Stimulated activated CD4-positive, alpha-beta T cell treated with anti-CD3 and anti-CD28 coated beads, Interleukin-4, amount 100 ng/mL, for 1 hour (primary cell): ENCODE measurements around the gene RTEL1.
"Not testable (repeated sequence)": the region's sequence is repeated elsewhere in the genome, so short reads cannot be mapped to it uniquely, and the experiment has no call there.

Source experiments
- DNase-seq: peaks from one replicate; pipeline ENCODE4 v3.0.0-alpha.2; 2020

RTEL1 gene, protein sequence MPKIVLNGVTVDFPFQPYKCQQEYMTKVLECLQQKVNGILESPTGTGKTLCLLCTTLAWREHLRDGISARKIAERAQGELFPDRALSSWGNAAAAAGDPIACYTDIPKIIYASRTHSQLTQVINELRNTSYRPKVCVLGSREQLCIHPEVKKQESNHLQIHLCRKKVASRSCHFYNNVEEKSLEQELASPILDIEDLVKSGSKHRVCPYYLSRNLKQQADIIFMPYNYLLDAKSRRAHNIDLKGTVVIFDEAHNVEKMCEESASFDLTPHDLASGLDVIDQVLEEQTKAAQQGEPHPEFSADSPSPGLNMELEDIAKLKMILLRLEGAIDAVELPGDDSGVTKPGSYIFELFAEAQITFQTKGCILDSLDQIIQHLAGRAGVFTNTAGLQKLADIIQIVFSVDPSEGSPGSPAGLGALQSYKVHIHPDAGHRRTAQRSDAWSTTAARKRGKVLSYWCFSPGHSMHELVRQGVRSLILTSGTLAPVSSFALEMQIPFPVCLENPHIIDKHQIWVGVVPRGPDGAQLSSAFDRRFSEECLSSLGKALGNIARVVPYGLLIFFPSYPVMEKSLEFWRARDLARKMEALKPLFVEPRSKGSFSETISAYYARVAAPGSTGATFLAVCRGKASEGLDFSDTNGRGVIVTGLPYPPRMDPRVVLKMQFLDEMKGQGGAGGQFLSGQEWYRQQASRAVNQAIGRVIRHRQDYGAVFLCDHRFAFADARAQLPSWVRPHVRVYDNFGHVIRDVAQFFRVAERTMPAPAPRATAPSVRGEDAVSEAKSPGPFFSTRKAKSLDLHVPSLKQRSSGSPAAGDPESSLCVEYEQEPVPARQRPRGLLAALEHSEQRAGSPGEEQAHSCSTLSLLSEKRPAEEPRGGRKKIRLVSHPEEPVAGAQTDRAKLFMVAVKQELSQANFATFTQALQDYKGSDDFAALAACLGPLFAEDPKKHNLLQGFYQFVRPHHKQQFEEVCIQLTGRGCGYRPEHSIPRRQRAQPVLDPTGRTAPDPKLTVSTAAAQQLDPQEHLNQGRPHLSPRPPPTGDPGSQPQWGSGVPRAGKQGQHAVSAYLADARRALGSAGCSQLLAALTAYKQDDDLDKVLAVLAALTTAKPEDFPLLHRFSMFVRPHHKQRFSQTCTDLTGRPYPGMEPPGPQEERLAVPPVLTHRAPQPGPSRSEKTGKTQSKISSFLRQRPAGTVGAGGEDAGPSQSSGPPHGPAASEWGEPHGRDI (N-terminal part only)

DNA sequence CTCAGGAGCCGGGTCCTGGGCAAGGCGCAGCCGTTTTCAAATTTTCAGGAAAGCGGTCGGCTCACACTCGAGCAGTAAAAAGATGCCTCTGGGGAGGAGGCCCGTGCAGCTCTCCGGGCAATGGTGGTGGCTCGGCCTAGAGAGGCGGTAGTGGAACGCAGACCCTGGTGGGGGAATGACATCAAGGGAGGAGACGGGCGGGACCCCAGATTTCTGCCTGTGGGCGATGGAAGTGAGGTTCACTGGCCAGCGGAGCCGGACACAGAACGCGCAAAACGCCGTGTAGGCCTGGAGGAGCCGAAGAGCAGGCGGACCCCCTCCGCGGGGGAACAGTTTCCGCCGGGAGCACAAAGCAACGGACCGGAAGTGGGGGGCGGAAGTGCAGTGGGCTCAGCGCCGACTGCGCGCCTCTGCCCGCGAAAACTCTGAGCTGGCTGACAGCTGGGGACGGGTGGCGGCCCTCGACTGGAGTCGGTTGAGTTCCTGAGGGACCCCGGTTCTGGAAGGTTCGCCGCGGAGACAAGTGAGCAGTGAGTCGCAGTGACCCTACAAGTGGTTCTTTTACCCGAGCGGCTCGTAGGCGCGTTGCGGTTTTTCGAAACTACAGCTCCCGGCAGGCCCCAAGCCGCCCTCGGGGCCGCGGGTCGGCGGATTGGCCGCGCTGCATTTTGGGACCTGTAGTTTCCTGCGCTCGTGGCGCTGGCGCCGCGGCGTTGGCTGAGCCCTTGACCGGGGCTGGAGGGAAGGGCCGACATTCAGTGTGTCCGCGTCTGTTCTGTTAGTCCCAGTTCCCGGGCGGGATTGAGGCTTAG lies at the start of gene RTEL1:
RTEL1 (plus strand) TSS at position 376 of the 812 bp plus-strand sequence. CDS start 1,091 bp downstream, outside the sequence.
- peak; percentile 87 for DNase-seq

GRCh38 chr20:63610581-63611435 lies 47.3 kb upstream of the RTEL1 start:
- DNase-seq, result no peak

DNA sequence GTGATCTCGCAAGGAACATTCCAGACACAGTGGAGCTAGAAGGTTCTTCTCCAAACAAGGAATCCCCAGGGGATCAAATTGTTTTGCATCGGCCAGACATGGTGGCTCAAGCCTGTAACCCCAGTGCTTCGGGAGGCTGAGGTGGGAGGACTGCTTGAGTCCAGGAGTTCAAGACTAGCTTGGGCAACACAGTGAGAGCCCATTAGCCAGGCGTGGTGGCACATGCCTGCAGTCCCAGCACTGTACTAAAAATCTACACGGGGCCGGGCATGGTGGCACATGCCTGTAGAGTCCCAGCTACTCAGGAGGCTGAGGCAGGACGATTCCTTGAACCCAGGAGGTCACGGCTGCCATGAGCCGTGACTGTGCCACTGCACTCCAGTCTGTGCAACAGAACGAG lies 46.5 kb upstream of the RTEL1 start:
- no peak for DNase-seq

DNA sequence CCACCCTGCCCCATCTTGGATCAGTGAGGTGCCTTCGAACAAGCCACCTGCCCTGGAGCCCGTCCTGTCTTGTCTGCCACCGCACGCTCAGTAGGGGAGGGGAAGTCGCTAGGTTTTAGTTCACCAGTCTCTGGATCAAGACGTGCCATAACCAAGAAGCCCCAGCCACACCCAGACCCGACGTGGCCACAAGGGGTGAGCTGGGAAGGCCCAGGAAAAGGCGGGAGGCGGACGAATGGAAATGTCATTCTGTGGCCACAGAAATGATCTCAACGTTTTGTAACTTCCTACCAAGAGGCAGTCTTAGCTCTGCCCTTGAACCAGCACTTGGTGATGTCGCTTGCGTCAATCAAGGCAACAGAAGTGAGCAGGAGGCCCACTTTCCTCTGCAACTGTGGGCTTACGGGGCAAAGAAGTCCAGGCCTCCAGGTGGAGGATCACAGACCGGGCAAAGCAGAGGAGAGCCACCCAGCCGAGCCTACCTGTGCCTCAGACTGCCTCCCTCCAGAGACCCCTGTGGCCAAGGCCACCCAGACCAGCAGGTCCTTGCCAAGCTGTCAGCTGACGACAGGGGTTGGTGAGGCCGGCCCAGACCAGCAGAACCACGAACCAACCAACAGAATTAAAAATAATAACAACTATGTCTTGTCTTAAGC lies 45.7 kb upstream of the RTEL1 start:
- DNase-seq, result no peak

- DNase-seq, result not testable (repeated sequence)
Observed at GRCh38 chr20:63613863-63614594, 44.1 kb upstream of the RTEL1 start.

GRCh38 chr20:63617092-63617875 lies 40.8 kb upstream of the RTEL1 start:
- DNase-seq, result no peak

DNA sequence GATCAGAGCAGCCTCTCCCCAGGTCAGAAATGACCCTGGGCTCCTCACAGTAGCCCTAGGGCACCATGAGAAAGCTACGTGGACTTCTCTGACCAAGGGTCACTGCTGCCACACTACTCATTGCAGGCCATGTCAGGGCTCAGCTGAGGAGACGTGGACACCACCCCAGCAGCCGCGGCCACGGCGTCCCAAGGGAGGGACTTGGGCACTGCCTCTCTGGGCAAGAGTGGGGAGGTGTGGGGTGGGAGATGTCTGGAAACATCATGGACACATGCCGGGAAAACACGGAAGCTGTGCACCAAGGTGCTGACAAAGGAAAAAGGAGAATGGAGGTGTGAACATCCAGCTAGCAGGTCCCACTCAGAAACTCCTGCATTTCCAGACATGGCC lies 40.2 kb upstream of the RTEL1 start:
- no peak for DNase-seq

GRCh38 chr20:63618291-63618980 lies 39.7 kb upstream of the RTEL1 start:
- no peak for DNase-seq

- no peak for DNase-seq
Observed at GRCh38 chr20:63619086-63619485, 39.0 kb upstream of the RTEL1 start.

DNA sequence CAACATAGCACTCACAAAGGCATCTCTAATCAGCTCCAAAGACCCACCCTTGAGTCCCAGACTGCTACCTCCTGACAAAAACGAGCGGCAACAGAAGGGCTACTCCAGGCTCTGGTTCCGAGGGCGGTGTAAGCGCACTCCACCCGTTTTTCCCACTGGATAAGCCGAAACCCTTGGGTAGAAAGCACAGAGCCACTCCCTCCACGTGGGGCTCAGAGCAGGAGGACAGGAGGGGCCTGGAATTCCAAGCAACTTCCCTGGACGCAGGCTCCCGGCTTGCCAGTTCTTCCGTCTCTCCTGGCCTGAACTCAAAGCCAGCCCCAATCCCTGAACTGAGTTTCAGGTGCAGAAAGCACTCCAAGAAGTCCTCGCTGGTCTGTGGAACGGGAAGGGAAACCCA lies 38.6 kb upstream of the RTEL1 start:
- DNase-seq, result no peak

GRCh38 chr20:63620991-63621390 lies 37.1 kb upstream of the RTEL1 start:
- no peak for DNase-seq

- DNase-seq, result no peak
Observed at GRCh38 chr20:63622096-63622495, 36.0 kb upstream of the RTEL1 start.

- DNase-seq, result no peak
Observed at GRCh38 chr20:63622732-63623131, 35.4 kb upstream of the RTEL1 start.

- no peak for DNase-seq
Observed at GRCh38 chr20:63624486-63624885, 33.6 kb upstream of the RTEL1 start.

DNA sequence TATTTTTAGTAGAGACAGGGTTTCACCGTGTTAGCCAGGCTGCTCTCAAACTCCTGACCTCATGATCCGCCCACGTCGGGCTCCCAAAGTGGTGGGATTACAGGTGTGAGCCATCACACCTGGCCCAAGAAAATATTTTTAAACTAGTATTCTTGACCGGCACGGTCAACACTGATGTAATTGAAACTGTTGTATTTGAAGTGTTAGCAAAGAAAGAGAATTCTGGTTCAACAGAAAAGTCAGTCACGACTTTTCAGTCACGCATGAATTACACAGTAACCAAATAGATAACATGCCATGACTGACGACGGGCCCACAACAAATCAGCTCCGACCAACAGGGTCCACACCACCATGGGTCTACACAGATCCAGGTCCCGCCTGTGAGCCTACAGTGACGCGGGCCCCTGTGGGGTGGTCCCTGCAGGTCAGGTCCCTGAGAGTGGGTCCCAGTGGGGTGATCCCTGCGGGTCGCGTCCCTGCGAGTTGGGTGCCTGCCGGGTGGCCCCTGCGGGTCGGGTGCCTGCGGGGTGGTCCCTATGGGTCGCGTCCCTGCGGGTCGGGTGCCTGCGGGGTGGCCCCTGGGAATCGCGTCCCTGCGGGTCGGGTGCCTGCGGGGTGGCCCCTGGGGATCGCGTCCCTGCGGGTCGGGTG lies 32.2 kb upstream of the RTEL1 start:
- DNase-seq, result no peak

DNA sequence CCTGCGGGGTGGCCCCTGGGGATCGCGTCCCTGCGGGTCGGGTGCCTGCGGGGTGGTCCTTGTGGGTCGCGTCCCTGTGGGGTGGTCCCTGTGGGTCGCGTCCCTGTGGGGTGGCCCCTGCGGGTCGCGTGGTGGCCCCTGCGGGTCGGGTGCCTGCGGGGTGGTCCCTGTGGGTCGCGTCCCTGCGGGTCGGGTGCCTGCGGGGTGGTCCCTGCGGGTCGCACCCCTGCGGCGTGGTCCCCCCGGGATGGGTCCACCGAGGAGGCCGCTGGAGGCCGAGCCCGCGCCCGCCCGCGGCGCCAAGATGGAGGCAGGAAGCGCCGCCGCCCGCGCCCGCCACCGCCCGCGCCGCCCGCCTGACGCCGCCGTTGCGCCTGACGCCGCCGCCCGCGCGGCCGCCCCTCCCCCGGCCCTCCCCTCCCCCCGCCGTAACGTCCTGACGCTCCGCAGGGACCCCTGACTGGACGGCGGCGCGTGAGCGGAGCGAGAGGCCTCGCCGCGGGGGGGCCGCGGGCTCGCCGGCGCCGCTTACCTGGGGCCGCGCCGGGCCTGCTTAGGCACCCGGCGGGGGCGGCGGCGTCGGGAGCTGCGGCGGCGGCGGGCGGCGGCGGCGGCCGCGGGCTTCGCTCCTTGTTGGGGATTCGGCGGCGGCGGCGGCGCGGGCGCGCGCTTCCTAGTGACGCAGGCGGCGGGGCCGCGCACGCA lies 31.5 kb upstream of the RTEL1 start, which contains the start of gene GMEB2:
GMEB2 (minus strand) TSS at position 678 of the 705 bp plus-strand sequence. CDS start 7,704 bp downstream, outside the sequence.
- peak; percentile 78 for DNase-seq

- peak; percentile 92 for DNase-seq
Observed at GRCh38 chr20:63627129-63627750, 30.9 kb upstream of the RTEL1 start.
